Measurements from ENCODE around the gene GLCCI1.

Gene GLCCI1

GRCh38 chr7:8129318-8129659, 160.7 kb downstream of the GLCCI1 start:
- H3K9me3 Mint-ChIP-seq, result no peaks in the 10 kb centered on the region
- peak overlapping the region; percentile 66 for H3K4me3 Mint-ChIP-seq
- ATAC-seq (no peak), DNase-seq (ENCODE audit: low spot score in 2 of 2) (no peak)
- peaks cover 13% of the 10 kb centered on the region for H3K36me3 Mint-ChIP-seq
- peak overlapping the region; percentile 83 for H3K27ac Mint-ChIP-seq
- H3K4me1 Mint-ChIP-seq, result peaks cover 96% of the 10 kb centered on the region

GRCh38 chr7:8130663-8131062, 162.1 kb downstream of the GLCCI1 start:
- Mint-ChIP-seq H3K9me3 (no peaks in the 10 kb centered on the region), H3K27ac (no peak overlapping the region), H3K36me3 (peaks cover 11% of the 10 kb centered on the region), H3K4me1 (peaks cover 95% of the 10 kb centered on the region), H3K4me3 (no peak overlapping the region)
- DNase-seq (ENCODE audit: low spot score in 2 of 2) (no peak), ATAC-seq (no peak)

GRCh38 chr7:8131694-8132605, 163.4 kb downstream of the GLCCI1 start:
- Mint-ChIP-seq H3K4me1 (peaks cover 82% of the 10 kb centered on the region), H3K36me3 (peaks cover 4% of the 10 kb centered on the region), H3K27ac (no peak overlapping the region), H3K4me3 (peak overlapping the region; percentile 24), H3K9me3 (no peaks in the 10 kb centered on the region)
- ATAC-seq (peak; percentile 35), DNase-seq (ENCODE audit: low spot score in 2 of 2) (no peak)

- Mint-ChIP-seq H3K36me3 (peaks cover 4% of the 10 kb centered on the region), H3K27ac (peak overlapping the region; percentile 38), H3K4me3 (peak overlapping the region; percentile 39), H3K4me1 (peaks cover 73% of the 10 kb centered on the region), H3K9me3 (no peaks in the 10 kb centered on the region)
- ATAC-seq, result no peak
- no peak for DNase-seq (ENCODE audit: low spot score in 2 of 2)
Measured at GRCh38 chr7:8133188-8133848, 164.7 kb downstream of the GLCCI1 start.

GRCh38 chr7:8134089-8134733, 165.6 kb downstream of the GLCCI1 start:
- Mint-ChIP-seq H3K27ac (peak overlapping the region; percentile 38), H3K4me1 (peaks cover 64% of the 10 kb centered on the region), H3K9me3 (no peaks in the 10 kb centered on the region), H3K36me3 (no peaks in the 10 kb centered on the region), H3K4me3 (peak overlapping the region; percentile 39)
- ATAC-seq (peak; percentile 83), DNase-seq (ENCODE audit: low spot score in 2 of 2) (peak in 1 of 2 donors; percentile 78)

- H3K4me1 Mint-ChIP-seq, result peaks cover 54% of the 10 kb centered on the region
- H3K27ac Mint-ChIP-seq, result no peak overlapping the region
- DNase-seq (ENCODE audit: low spot score in 2 of 2) (no peak), ATAC-seq (peak; percentile 78)
- H3K36me3 Mint-ChIP-seq, result no peaks in the 10 kb centered on the region
- H3K9me3 Mint-ChIP-seq, result no peaks in the 10 kb centered on the region
- no peak overlapping the region for H3K4me3 Mint-ChIP-seq
Measured at GRCh38 chr7:8135417-8135816, 166.8 kb downstream of the GLCCI1 start.

GRCh38 chr7:8136051-8136730, 167.6 kb downstream of the GLCCI1 start:
- H3K9me3 Mint-ChIP-seq, result no peaks in the 10 kb centered on the region
- no peak for DNase-seq (ENCODE audit: low spot score in 2 of 2)
- H3K27ac Mint-ChIP-seq, result no peak overlapping the region
- no peak for ATAC-seq
- no peaks in the 10 kb centered on the region for H3K36me3 Mint-ChIP-seq
- peaks cover 47% of the 10 kb centered on the region for H3K4me1 Mint-ChIP-seq
- H3K4me3 Mint-ChIP-seq, result no peak overlapping the region
